Central memory CD8-positive, alpha-beta T cell (primary cell): ENCODE data around the gene ZFP69.
"Not testable (repeated sequence)": the region's sequence is repeated elsewhere in the genome, so short reads cannot be mapped to it uniquely, and the experiment has no call there.

Source experiments
- ATAC-seq: fragments of 150-1000 bp; cut with Tn5 transposase; replicated peaks from 2 replicates; pipeline ENCODE4 v1.10.0; 2022; ENCODE audit warnings: mild to moderate bottlenecking, moderate FRiP score, moderate number of reproducible peaks; ENCODE audit not compliant: poor library complexity, severe bottlenecking; ENCODE audit errors: extremely low read depth
- DNase-seq, 2 donors: peaks; one replicate each; pipeline ENCODE4 v3.0.0; 2021; ENCODE audit warnings: low spot score in 2 of 2
- H3K27ac Mint-ChIP-seq: one replicate; pipeline ENCODE4 v1.8.0; 2022; ENCODE audit warnings: low read depth, mild to moderate bottlenecking, moderate library complexity, mixed read lengths
- H3K27me3 Mint-ChIP-seq: one replicate; pipeline ENCODE4 v1.8.0; 2022; ENCODE audit warnings: mixed read lengths
- H3K36me3 Mint-ChIP-seq: one replicate; pipeline ENCODE4 v1.8.0; 2022; ENCODE audit warnings: mild to moderate bottlenecking, moderate library complexity, mixed read lengths; ENCODE audit not compliant: insufficient read depth
- H3K4me1 Mint-ChIP-seq: one replicate; pipeline ENCODE4 v1.8.0; 2022; ENCODE audit warnings: mixed read lengths
- H3K4me3 Mint-ChIP-seq: one replicate; pipeline ENCODE4 v1.8.0; 2022; ENCODE audit warnings: mild to moderate bottlenecking, moderate library complexity, mixed read lengths
- H3K9me3 Mint-ChIP-seq: one replicate; pipeline ENCODE4 v1.8.0; 2022; ENCODE audit warnings: mixed read lengths

The ZFP69 gene

GRCh38 chr1:40462956-40463590 lies 14.0 kb upstream of the ZFP69 start:
- Mint-ChIP-seq H3K36me3 (peaks cover 13% of the 10 kb centered on the region), H3K27me3 (no peaks in the 10 kb centered on the region), H3K4me1 (no peaks in the 10 kb centered on the region), H3K27ac (no peak overlapping the region), H3K9me3 (peaks cover 47% of the 10 kb centered on the region), H3K4me3 (no peak overlapping the region)
- no peak for DNase-seq
- no peak for ATAC-seq

- Mint-ChIP-seq H3K36me3 (peaks cover 3% of the 10 kb centered on the region), H3K27me3 (no peaks in the 10 kb centered on the region), H3K27ac (no peak overlapping the region), H3K4me1 (no peaks in the 10 kb centered on the region), H3K4me3 (no peak overlapping the region), H3K9me3 (peaks cover 56% of the 10 kb centered on the region)
- DNase-seq (no peak), ATAC-seq (no peak)
Measured at GRCh38 chr1:40469327-40469726, 7.8 kb upstream of the ZFP69 start.

- H3K36me3 Mint-ChIP-seq = peaks cover 5% of the 10 kb centered on the region
- DNase-seq (no peak), ATAC-seq (no peak)
- peaks cover 28% of the 10 kb centered on the region for H3K4me1 Mint-ChIP-seq
- H3K27me3 Mint-ChIP-seq = no peaks in the 10 kb centered on the region
- peaks cover 27% of the 10 kb centered on the region for H3K9me3 Mint-ChIP-seq
- no peak overlapping the region for H3K4me3 Mint-ChIP-seq
- H3K27ac Mint-ChIP-seq = no peak overlapping the region
Measured at GRCh38 chr1:40475268-40475667, 1.8 kb upstream of the ZFP69 start.

GRCh38 chr1:40477678-40478053 lies 576 bp downstream of the ZFP69 start:
- Mint-ChIP-seq H3K9me3 (peaks cover 19% of the 10 kb centered on the region), H3K36me3 (peaks cover 11% of the 10 kb centered on the region), H3K4me1 (peaks cover 28% of the 10 kb centered on the region), H3K27ac (peak overlapping the region; percentile 9), H3K4me3 (peak overlapping the region; percentile 77), H3K27me3 (no peaks in the 10 kb centered on the region)
- DNase-seq (no peak), ATAC-seq (peak; percentile 25)

- Mint-ChIP-seq H3K4me3 (peak overlapping the region; percentile 77), H3K27me3 (no peaks in the 10 kb centered on the region), H3K27ac (peak overlapping the region; percentile 9), H3K36me3 (peaks cover 15% of the 10 kb centered on the region), H3K4me1 (peaks cover 28% of the 10 kb centered on the region), H3K9me3 (peaks cover 13% of the 10 kb centered on the region)
- ATAC-seq (no peak), DNase-seq (no peak)
Measured at GRCh38 chr1:40478276-40478675, 1.2 kb downstream of the ZFP69 start.

GRCh38 chr1:40479156-40479555 lies 2.1 kb downstream of the ZFP69 start:
- ATAC-seq (no peak), DNase-seq (no peak)
- Mint-ChIP-seq H3K36me3 (peaks cover 17% of the 10 kb centered on the region), H3K27ac (peak overlapping the region; percentile 24), H3K9me3 (peaks cover 6% of the 10 kb centered on the region), H3K4me1 (peaks cover 28% of the 10 kb centered on the region), H3K4me3 (no peak overlapping the region), H3K27me3 (no peaks in the 10 kb centered on the region)

GRCh38 chr1:40495315-40495903 lies 18.3 kb downstream of the ZFP69 start:
- ATAC-seq = no peak
- H3K27ac Mint-ChIP-seq = no peak overlapping the region
- H3K4me3 Mint-ChIP-seq = no peak overlapping the region
- no peak for DNase-seq
- peaks cover 16% of the 10 kb centered on the region for H3K36me3 Mint-ChIP-seq
- H3K9me3 Mint-ChIP-seq = peaks cover 31% of the 10 kb centered on the region
- H3K27me3 Mint-ChIP-seq = no peaks in the 10 kb centered on the region
- no peaks in the 10 kb centered on the region for H3K4me1 Mint-ChIP-seq

- ATAC-seq, H3K36me3 Mint-ChIP-seq, H3K4me3 Mint-ChIP-seq, H3K4me1 Mint-ChIP-seq, H3K27me3 Mint-ChIP-seq, DNase-seq, H3K27ac Mint-ChIP-seq: not testable (repeated sequence)
- H3K9me3 Mint-ChIP-seq = peaks cover 34% of the 10 kb centered on the region
Measured at GRCh38 chr1:40502651-40503050, 25.6 kb downstream of the ZFP69 start.

GRCh38 chr1:40507973-40508372 lies 30.9 kb downstream of the ZFP69 start:
- H3K27ac Mint-ChIP-seq = peak overlapping the region; percentile 82
- peak overlapping the region; percentile 89 for H3K4me3 Mint-ChIP-seq
- peaks cover 7% of the 10 kb centered on the region for H3K36me3 Mint-ChIP-seq
- H3K9me3 Mint-ChIP-seq = peaks cover 17% of the 10 kb centered on the region
- no peaks in the 10 kb centered on the region for H3K27me3 Mint-ChIP-seq
- peaks cover 10% of the 10 kb centered on the region for H3K4me1 Mint-ChIP-seq
- ATAC-seq (peak; percentile 20), DNase-seq (no peak)

GRCh38 chr1:40508375-40509341 lies 31.6 kb downstream of the ZFP69 start, which contains the start of gene EXO5:
EXO5 (plus strand) TSS chr1:40508767; CDS start chr1:40514545, 5,778 bp downstream.
- Mint-ChIP-seq H3K4me1 (peaks cover 10% of the 10 kb centered on the region), H3K27ac (peak within 1 kb of the TSS; percentile 82), H3K9me3 (peaks cover 15% of the 10 kb centered on the region), H3K27me3 (no peaks in the 10 kb centered on the region), H3K36me3 (peaks cover 5% of the 10 kb centered on the region), H3K4me3 (peak within 1 kb of the TSS; percentile 89)
- peak; percentile 60 to 63 for DNase-seq
- peak; percentile 97 for ATAC-seq

GRCh38 chr1:40519517-40519916 lies 42.4 kb downstream of the ZFP69 start:
- ATAC-seq = no peak
- no peak overlapping the region for H3K27ac Mint-ChIP-seq
- H3K27me3 Mint-ChIP-seq = peaks cover 5% of the 10 kb centered on the region
- no peaks in the 10 kb centered on the region for H3K4me1 Mint-ChIP-seq
- no peak overlapping the region for H3K4me3 Mint-ChIP-seq
- peaks cover 7% of the 10 kb centered on the region for H3K36me3 Mint-ChIP-seq
- DNase-seq = no peak
- H3K9me3 Mint-ChIP-seq = peaks cover 16% of the 10 kb centered on the region

- ATAC-seq (no peak), DNase-seq (no peak)
- H3K9me3 Mint-ChIP-seq = peaks cover 6% of the 10 kb centered on the region
- peak overlapping the region; percentile 96 for H3K27ac Mint-ChIP-seq
- peaks cover 5% of the 10 kb centered on the region for H3K36me3 Mint-ChIP-seq
- H3K27me3 Mint-ChIP-seq = peaks cover 16% of the 10 kb centered on the region
- H3K4me1 Mint-ChIP-seq = peaks cover 27% of the 10 kb centered on the region
- H3K4me3 Mint-ChIP-seq = peak overlapping the region; percentile 96
Measured at GRCh38 chr1:40530735-40531380, 53.8 kb downstream of the ZFP69 start.
